ENCODE data around the gene QSOX2. TPM values are rescaled to one million over a fixed set of nuclear protein-coding genes. Genes with fewer than 3 reads are reported as not detected.

The QSOX2 gene
- total RNA-seq, 2 experiments from 2014 or later = 14.4 TPM

GRCh38 chr9:136174779-136175615, 70.6 kb downstream of the QSOX2 start:
- POLR2A ChIA-PET = no interaction called here
- no peaks in the 10 kb centered on the region for H3K4me1 ChIP-seq (ENCODE audit: insufficient read depth, low read length)
- H3K27ac ChIP-seq (ENCODE audit: low read depth in 1 of 2, low read length in 2 of 2) = no peak overlapping the region
- no peaks in the 10 kb centered on the region for H3K36me3 Mint-ChIP-seq (ENCODE audit: low read depth)
- H3K9me3 Mint-ChIP-seq = no peaks in the 10 kb centered on the region
- H3K27me3 Mint-ChIP-seq = peaks cover 8% of the 10 kb centered on the region
- no peak for ATAC-seq (ENCODE audit: poor library complexity)
- H3K4me1 Mint-ChIP-seq (ENCODE audit: low read depth) = no peaks in the 10 kb centered on the region
- intact Hi-C loops (cut with DNase I, micrococcal nuclease) = no loop called here
- H3K9me3 ChIP-seq (ENCODE audit: control insufficient read depth in 1 of 2, insufficient read depth in 1 of 2, low read length in 2 of 2) = peaks cover 0 to 17% of the 10 kb centered on the region in 2 experiments
- DNase-seq = no peak
- no peaks in the 10 kb centered on the region for H3K27me3 ChIP-seq (ENCODE audit: control insufficient read depth in 1 of 2, insufficient read depth in 2 of 2, low read length in 2 of 2)
- CTCF ChIA-PET = no interaction called here
- no peak overlapping the region for H3K4me3 Mint-ChIP-seq
- TF ChIP-seq CTCF (IDR thresholded peaks at IDR 0.05) = no peak
- no peak overlapping the region for H3K27ac Mint-ChIP-seq
- H3K4me3 ChIP-seq (ENCODE audit: low read length) = no peak overlapping the region
- H3K36me3 ChIP-seq (ENCODE audit: insufficient read depth, low read length) = no peaks in the 10 kb centered on the region

- H3K27me3 ChIP-seq (ENCODE audit: control insufficient read depth in 1 of 2, insufficient read depth in 2 of 2, low read length in 2 of 2) = peaks cover 0 to 10% of the 10 kb centered on the region in 2 experiments
- Mint-ChIP-seq H3K27me3 (peaks cover 13% of the 10 kb centered on the region), H3K27ac (no peak overlapping the region), H3K9me3 (no peaks in the 10 kb centered on the region), H3K36me3 (ENCODE audit: low read depth) (no peaks in the 10 kb centered on the region), H3K4me1 (ENCODE audit: low read depth) (no peaks in the 10 kb centered on the region), H3K4me3 (no peak overlapping the region)
- H3K9me3 ChIP-seq (ENCODE audit: control insufficient read depth in 1 of 2, insufficient read depth in 1 of 2, low read length in 2 of 2) = peaks cover 0 to 21% of the 10 kb centered on the region in 2 experiments
- TF ChIP-seq CTCF (IDR thresholded peaks at IDR 0.05) = no peak
- no peaks in the 10 kb centered on the region for H3K4me1 ChIP-seq (ENCODE audit: insufficient read depth, low read length)
- ATAC-seq (ENCODE audit: poor library complexity) (no peak), DNase-seq (no peak)
- POLR2A ChIA-PET = no interaction called here
- intact Hi-C loops (cut with DNase I, micrococcal nuclease) = no loop called here
- H3K36me3 ChIP-seq (ENCODE audit: insufficient read depth, low read length) = no peaks in the 10 kb centered on the region
- CTCF ChIA-PET = no interaction called here
- no peak overlapping the region for H3K27ac ChIP-seq (ENCODE audit: low read depth in 1 of 2, low read length in 2 of 2)
- H3K4me3 ChIP-seq (ENCODE audit: low read length) = no peak overlapping the region
Observed at GRCh38 chr9:136173648-136174290, 71.8 kb downstream of the QSOX2 start.

- intact Hi-C loops (cut with DNase I, micrococcal nuclease) = no loop called here
- Histone ChIP-seq H3K9me3 (ENCODE audit: control insufficient read depth in 1 of 2, insufficient read depth in 1 of 2, low read length in 2 of 2) (peaks cover 0 to 13% of the 10 kb centered on the region in 2 experiments), H3K27me3 (ENCODE audit: control insufficient read depth in 1 of 2, insufficient read depth in 2 of 2, low read length in 2 of 2) (peaks cover 0 to 10% of the 10 kb centered on the region in 2 experiments), H3K36me3 (ENCODE audit: insufficient read depth, low read length) (no peaks in the 10 kb centered on the region), H3K4me3 (ENCODE audit: low read length) (no peak overlapping the region), H3K4me1 (ENCODE audit: insufficient read depth, low read length) (no peaks in the 10 kb centered on the region), H3K27ac (ENCODE audit: low read depth in 1 of 2, low read length in 2 of 2) (no peak overlapping the region)
- ATAC-seq (ENCODE audit: poor library complexity) = no peak
- H3K27me3 Mint-ChIP-seq = peaks cover 18% of the 10 kb centered on the region
- no peaks in the 10 kb centered on the region for H3K36me3 Mint-ChIP-seq (ENCODE audit: low read depth)
- no peak overlapping the region for H3K4me3 Mint-ChIP-seq
- POLR2A ChIA-PET = no interaction called here
- no peaks in the 10 kb centered on the region for H3K9me3 Mint-ChIP-seq
- no peaks in the 10 kb centered on the region for H3K4me1 Mint-ChIP-seq (ENCODE audit: low read depth)
- DNase-seq = no peak
- TF ChIP-seq CTCF (IDR thresholded peaks at IDR 0.05) = no peak
- CTCF ChIA-PET = no interaction called here
- H3K27ac Mint-ChIP-seq = no peak overlapping the region
Observed at GRCh38 chr9:136172412-136173079, 73.1 kb downstream of the QSOX2 start.
